ENCODE data around the gene UNC13C. TPM values are rescaled to one million over a fixed set of nuclear protein-coding genes. Genes with fewer than 3 reads are reported as not detected.

UNC13C gene
- total and polyA plus RNA-seq, 2 donors (not counting 3 experiments of a cell fraction or from before 2014, with no cell fraction given) = not detected

GRCh38 chr15:54029081-54029480 lies 50.8 kb downstream of the UNC13C start:
- Histone ChIP-seq H3K4me2 (ENCODE audit: insufficient read depth, low read length) (no peak overlapping the region), H3K27ac (ENCODE audit: insufficient read depth, low read depth, low read length) (no peak overlapping the region), H3K9me1 (replicated peaks; ENCODE audit: control insufficient read depth, extremely low read depth, insufficient read depth, low read length) (no peaks in the 10 kb centered on the region), H3K36me3 (ENCODE audit: control insufficient read depth in 2 of 2, extremely low read depth in 1 of 2, insufficient read depth in 2 of 2, low read length in 2 of 2) (no peaks in the 10 kb centered on the region), H3K4me3 (replicated peaks in 1 of 3; ENCODE audit: insufficient read depth in 1 of 3, low read depth in 1 of 3, low read length in 3 of 3) (no peak overlapping the region), H3K9ac (replicated peaks; ENCODE audit: extremely low read depth, insufficient read depth, low read length) (no peak overlapping the region), H3K9me3 (replicated peaks; ENCODE audit: control insufficient read depth, insufficient read depth, low read length) (no peaks in the 10 kb centered on the region), H4K20me1 (replicated peaks; ENCODE audit: control insufficient read depth, extremely low read depth, insufficient read depth, low read length) (no peaks in the 10 kb centered on the region), H3K4me1 (ENCODE audit: control insufficient read depth, extremely low read depth, insufficient read depth, low read length) (no peaks in the 10 kb centered on the region), H3K27me3 (ENCODE audit: control insufficient read depth in 2 of 2, insufficient read depth in 2 of 2, low read length in 2 of 2) (no peaks in the 10 kb centered on the region), H2AFZ (ENCODE audit: low read depth, low read length) (no peak overlapping the region), H3K79me2 (ENCODE audit: control insufficient read depth, insufficient read depth, low read length) (no peaks in the 10 kb centered on the region)
- intact Hi-C loops (cut with micrococcal nuclease) = no loop called here
- TF ChIP-seq, protein P1, sequence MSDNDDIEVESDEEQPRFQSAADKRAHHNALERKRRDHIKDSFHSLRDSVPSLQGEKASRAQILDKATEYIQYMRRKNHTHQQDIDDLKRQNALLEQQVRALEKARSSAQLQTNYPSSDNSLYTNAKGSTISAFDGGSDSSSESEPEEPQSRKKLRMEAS (IDR thresholded peaks at IDR 0.05; ENCODE audit: insufficient read depth, insufficient read length) = no peak
- TF ChIP-seq, protein P2, sequence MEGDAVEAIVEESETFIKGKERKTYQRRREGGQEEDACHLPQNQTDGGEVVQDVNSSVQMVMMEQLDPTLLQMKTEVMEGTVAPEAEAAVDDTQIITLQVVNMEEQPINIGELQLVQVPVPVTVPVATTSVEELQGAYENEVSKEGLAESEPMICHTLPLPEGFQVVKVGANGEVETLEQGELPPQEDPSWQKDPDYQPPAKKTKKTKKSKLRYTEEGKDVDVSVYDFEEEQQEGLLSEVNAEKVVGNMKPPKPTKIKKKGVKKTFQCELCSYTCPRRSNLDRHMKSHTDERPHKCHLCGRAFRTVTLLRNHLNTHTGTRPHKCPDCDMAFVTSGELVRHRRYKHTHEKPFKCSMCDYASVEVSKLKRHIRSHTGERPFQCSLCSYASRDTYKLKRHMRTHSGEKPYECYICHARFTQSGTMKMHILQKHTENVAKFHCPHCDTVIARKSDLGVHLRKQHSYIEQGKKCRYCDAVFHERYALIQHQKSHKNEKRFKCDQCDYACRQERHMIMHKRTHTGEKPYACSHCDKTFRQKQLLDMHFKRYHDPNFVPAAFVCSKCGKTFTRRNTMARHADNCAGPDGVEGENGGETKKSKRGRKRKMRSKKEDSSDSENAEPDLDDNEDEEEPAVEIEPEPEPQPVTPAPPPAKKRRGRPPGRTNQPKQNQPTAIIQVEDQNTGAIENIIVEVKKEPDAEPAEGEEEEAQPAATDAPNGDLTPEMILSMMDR (IDR thresholded peaks at IDR 0.05; ENCODE audit: extremely low read depth in 1 of 2, insufficient read depth in 1 of 2, low read depth in 1 of 2, low read length in 2 of 2) = no peak
- TF ChIP-seq GATA2 (IDR thresholded peaks at IDR 0.05; ENCODE audit: insufficient read depth, insufficient read length, low read depth, low read length) (no peak), POLR2AphosphoS5 (IDR thresholded peaks at IDR 0.05; ENCODE audit: insufficient read depth, low read depth, low read length) (no peak), MYC (IDR thresholded peaks at IDR 0.05; ENCODE audit: low read depth, low read length) (no peak), EZH2 (IDR thresholded peaks at IDR 0.05; ENCODE audit: borderline replicate concordance, low read depth, low read length, severe bottlenecking) (no peak), JUN (IDR thresholded peaks at IDR 0.05; ENCODE audit: borderline replicate concordance, insufficient read depth, insufficient read length, low read depth) (no peak), POLR2A (IDR thresholded peaks at IDR 0.05; ENCODE audit: low read depth, low read length) (no peak), FOS (IDR thresholded peaks at IDR 0.05; ENCODE audit: borderline replicate concordance, insufficient read depth, low read length) (no peak)
- DNase-seq (ENCODE audit: low read depth, low spot score) = no peak
- CTCF ChIA-PET = no interaction called here
- dilution Hi-C loops (cut with MboI; ENCODE audit: extremely low pct_ligation_motif_present, low sequenced_read_pairs) = no loop called here
- POLR2A ChIA-PET = no interaction called here
- no peak for FAIRE-seq
- BruUV-seq (replicated peaks) = no TSS peak

Measured in endothelial cell of umbilical vein (primary cell).